Measurements from ENCODE around the gene NHSL2. TPM values are rescaled to one million over a fixed set of nuclear protein-coding genes. Genes with fewer than 3 reads are reported as not detected.

NHSL2 gene
- total RNA-seq, 2 experiments from 2014 or later, result 0.50 to 0.70 TPM

- Mint-ChIP-seq H3K4me3 (no peak overlapping the region), H3K27me3 (ENCODE audit: low read depth) (peaks cover 52% of the 10 kb centered on the region), H3K9me3 (ENCODE audit: insufficient read depth) (no peaks in the 10 kb centered on the region), H3K4me1 (ENCODE audit: low read depth) (no peaks in the 10 kb centered on the region), H3K36me3 (ENCODE audit: low read depth) (no peaks in the 10 kb centered on the region), H3K27ac (no peak overlapping the region)
- no peak for ATAC-seq
- POLR2A ChIA-PET, result no interaction called here
- no peak for DNase-seq
- CTCF ChIA-PET, result no interaction called here
These were observed 689 bp upstream of the NHSL2 start for GRCh38 chrX:71909956-71910355.

GRCh38 chrX:71910986-71911730, 513 bp downstream of the NHSL2 start:
- POLR2A ChIA-PET, result no interaction called here
- ATAC-seq (peak; percentile 76), DNase-seq (peak; percentile 25)
- H3K4me1 Mint-ChIP-seq (ENCODE audit: low read depth), result no peaks in the 10 kb centered on the region
- H3K9me3 Mint-ChIP-seq (ENCODE audit: insufficient read depth), result no peaks in the 10 kb centered on the region
- no peak overlapping the region for H3K4me3 Mint-ChIP-seq
- peaks cover 51% of the 10 kb centered on the region for H3K27me3 Mint-ChIP-seq (ENCODE audit: low read depth)
- H3K36me3 Mint-ChIP-seq (ENCODE audit: low read depth), result no peaks in the 10 kb centered on the region
- no peak overlapping the region for H3K27ac Mint-ChIP-seq
- CTCF ChIA-PET, result interaction anchor here (0.6 to 1.3 kb wide), 4 partner anchors 19 to 605 kb away, joined by 3 read pairs; no protein-coding TSS in a partner anchor

DNA sequence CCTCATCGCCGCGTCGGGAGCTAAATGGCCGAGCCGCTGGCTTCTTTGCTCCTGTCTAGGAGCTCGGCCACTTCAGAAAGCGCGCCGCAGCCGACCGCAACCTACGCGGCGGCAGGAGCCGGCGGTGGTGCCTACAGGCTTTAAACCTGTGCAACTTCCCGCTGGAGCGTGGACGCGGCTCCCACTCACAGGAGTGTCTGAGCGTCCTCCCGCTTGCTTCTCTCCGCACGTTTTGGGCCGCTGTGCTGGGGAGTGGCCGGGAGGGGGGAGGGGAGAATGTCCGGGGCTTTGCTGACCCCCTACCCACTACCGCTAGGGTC, 1.0 kb downstream of the NHSL2 start:
- Mint-ChIP-seq H3K27ac (no peak overlapping the region), H3K4me1 (ENCODE audit: low read depth) (no peaks in the 10 kb centered on the region)
- no peak for ATAC-seq

GRCh38 chrX:71912156-71912555, 1.5 kb downstream of the NHSL2 start:
- no peaks in the 10 kb centered on the region for H3K9me3 Mint-ChIP-seq (ENCODE audit: insufficient read depth)
- POLR2A ChIA-PET, result no interaction called here
- ATAC-seq (no peak), DNase-seq (no peak)
- H3K4me1 Mint-ChIP-seq (ENCODE audit: low read depth), result no peaks in the 10 kb centered on the region
- H3K27ac Mint-ChIP-seq, result no peak overlapping the region
- H3K4me3 Mint-ChIP-seq, result no peak overlapping the region
- peaks cover 50% of the 10 kb centered on the region for H3K27me3 Mint-ChIP-seq (ENCODE audit: low read depth)
- no peaks in the 10 kb centered on the region for H3K36me3 Mint-ChIP-seq (ENCODE audit: low read depth)
- CTCF ChIA-PET, result no interaction called here

More for the DNA sequence above, 1.0 kb downstream of the NHSL2 start:
- H3K27me3 Mint-ChIP-seq (ENCODE audit: low read depth), result peaks cover 50% of the 10 kb centered on the region
- no peaks in the 10 kb centered on the region for H3K36me3 Mint-ChIP-seq (ENCODE audit: low read depth)
- DNase-seq, result no peak
- H3K9me3 Mint-ChIP-seq (ENCODE audit: insufficient read depth), result no peaks in the 10 kb centered on the region
- H3K4me3 Mint-ChIP-seq, result no peak overlapping the region
- ChIA-PET POLR2A (no interaction called here), CTCF (interaction anchor here (0.6 to 1.3 kb wide), 3 partner anchors 20 to 605 kb away, joined by 3 read pairs; no protein-coding TSS in a partner anchor)

DNA sequence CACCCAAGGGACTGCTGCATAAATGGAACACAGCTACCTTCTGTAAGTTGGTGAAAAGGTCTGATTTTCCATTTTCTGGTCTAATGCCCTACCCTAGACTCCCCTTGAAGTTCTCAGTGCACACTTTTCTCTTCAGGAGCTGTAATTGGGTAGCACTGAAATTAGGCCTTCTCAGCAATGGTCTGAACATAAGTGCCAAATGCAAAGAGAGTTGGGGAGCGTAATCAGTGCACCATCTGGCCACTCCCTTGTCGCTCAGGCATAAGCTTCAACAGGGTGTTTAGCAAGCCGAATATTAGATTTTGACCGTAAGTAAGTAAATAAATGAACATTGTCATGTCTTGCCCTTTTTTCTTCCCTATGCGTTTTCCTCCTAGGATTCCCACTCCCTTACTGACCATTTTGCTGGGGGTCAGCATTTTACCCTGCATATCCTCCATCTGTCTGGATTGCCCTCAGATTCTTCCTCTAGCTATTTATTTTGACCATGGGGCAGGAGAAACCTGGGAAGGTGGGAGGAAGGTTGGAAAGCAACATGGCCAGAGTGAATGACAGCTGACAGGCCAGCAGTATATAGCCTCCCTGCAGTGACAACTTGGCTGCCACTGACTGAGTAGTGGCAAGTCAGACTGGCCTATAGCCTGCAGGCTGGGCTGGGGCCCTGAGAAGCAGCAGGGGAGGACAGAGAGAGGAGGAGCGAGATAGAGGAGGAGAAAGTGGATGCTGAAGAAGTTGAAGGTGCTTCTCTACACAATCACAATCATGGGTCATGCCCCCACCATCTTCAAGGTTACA, 2.7 kb downstream of the NHSL2 start:
- H3K36me3 Mint-ChIP-seq (ENCODE audit: low read depth), result no peaks in the 10 kb centered on the region
- no peaks in the 10 kb centered on the region for H3K9me3 Mint-ChIP-seq (ENCODE audit: insufficient read depth)
- DNase-seq (no peak), ATAC-seq (no peak)
- CTCF ChIA-PET, result no interaction called here
- H3K27ac Mint-ChIP-seq, result no peak overlapping the region
- H3K27me3 Mint-ChIP-seq (ENCODE audit: low read depth), result peaks cover 51% of the 10 kb centered on the region
- no peak overlapping the region for H3K4me3 Mint-ChIP-seq
- no peaks in the 10 kb centered on the region for H3K4me1 Mint-ChIP-seq (ENCODE audit: low read depth)
- POLR2A ChIA-PET, result no interaction called here

DNA sequence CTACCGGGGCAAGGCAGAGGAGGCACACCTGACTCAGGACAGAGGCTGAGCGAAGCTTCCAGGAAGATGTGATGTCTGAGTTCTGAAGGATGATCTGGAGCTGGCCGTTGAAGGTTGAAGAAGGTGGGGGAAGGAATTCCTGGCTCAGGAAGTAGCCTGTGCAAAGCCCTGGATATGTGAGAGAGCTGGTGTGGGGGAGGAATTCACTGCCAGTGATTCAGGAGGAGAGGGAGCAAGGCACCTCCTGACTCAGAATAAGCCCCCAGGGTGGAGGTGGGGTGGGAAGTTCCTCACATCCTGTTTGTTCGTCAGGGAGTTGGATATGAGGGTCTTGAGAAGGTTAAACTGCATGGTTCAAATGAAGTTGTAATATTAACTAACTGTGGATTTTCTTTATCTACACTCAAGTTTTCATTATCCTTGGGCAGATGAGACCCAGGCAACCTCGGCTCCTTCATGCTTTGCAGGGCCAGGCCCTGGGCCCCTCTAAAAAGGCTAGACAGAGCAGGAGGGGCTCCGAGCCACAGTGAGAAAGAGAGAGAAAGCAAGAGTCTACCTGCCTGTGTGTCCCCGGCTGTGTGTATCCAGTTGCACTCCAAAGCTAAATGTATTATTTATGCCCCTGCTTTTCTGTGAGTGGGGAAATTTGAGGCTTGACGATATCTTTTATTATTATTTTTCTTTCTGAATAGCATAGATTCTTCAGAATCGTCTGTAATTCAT, 7.1 kb downstream of the NHSL2 start:
- peaks cover 28% of the 10 kb centered on the region for H3K27me3 Mint-ChIP-seq (ENCODE audit: low read depth)
- DNase-seq (no peak), ATAC-seq (no peak)
- H3K27ac Mint-ChIP-seq, result no peak overlapping the region
- ChIA-PET CTCF (no interaction called here), POLR2A (no interaction called here)
- H3K4me3 Mint-ChIP-seq, result no peak overlapping the region
- H3K4me1 Mint-ChIP-seq (ENCODE audit: low read depth), result no peaks in the 10 kb centered on the region
- H3K36me3 Mint-ChIP-seq (ENCODE audit: low read depth), result no peaks in the 10 kb centered on the region
- no peaks in the 10 kb centered on the region for H3K9me3 Mint-ChIP-seq (ENCODE audit: insufficient read depth)

- no peak overlapping the region for H3K4me3 Mint-ChIP-seq
- no peaks in the 10 kb centered on the region for H3K9me3 Mint-ChIP-seq (ENCODE audit: insufficient read depth)
- H3K27ac Mint-ChIP-seq, result no peak overlapping the region
- ATAC-seq, result no peak
- H3K36me3 Mint-ChIP-seq (ENCODE audit: low read depth), result no peaks in the 10 kb centered on the region
- CTCF ChIA-PET, result no interaction called here
- DNase-seq, result no peak
- POLR2A ChIA-PET, result no interaction called here
- peaks cover 14% of the 10 kb centered on the region for H3K27me3 Mint-ChIP-seq (ENCODE audit: low read depth)
- no peaks in the 10 kb centered on the region for H3K4me1 Mint-ChIP-seq (ENCODE audit: low read depth)
These were observed 8.8 kb downstream of the NHSL2 start for GRCh38 chrX:71919431-71919830.

GRCh38 chrX:71919886-71920285, 9.2 kb downstream of the NHSL2 start:
- no peaks in the 10 kb centered on the region for H3K9me3 Mint-ChIP-seq (ENCODE audit: insufficient read depth)
- DNase-seq (no peak), ATAC-seq (no peak)
- no peaks in the 10 kb centered on the region for H3K4me1 Mint-ChIP-seq (ENCODE audit: low read depth)
- no peak overlapping the region for H3K4me3 Mint-ChIP-seq
- ChIA-PET CTCF (no interaction called here), POLR2A (no interaction called here)
- peaks cover 13% of the 10 kb centered on the region for H3K27me3 Mint-ChIP-seq (ENCODE audit: low read depth)
- H3K27ac Mint-ChIP-seq, result no peak overlapping the region
- H3K36me3 Mint-ChIP-seq (ENCODE audit: low read depth), result no peaks in the 10 kb centered on the region

GRCh38 chrX:71922686-71923085, 12.0 kb downstream of the NHSL2 start:
- CTCF ChIA-PET, result no interaction called here

GRCh38 chrX:71923516-71923915, 12.9 kb downstream of the NHSL2 start:
- DNase-seq (no peak), ATAC-seq (no peak)
- Mint-ChIP-seq H3K27me3 (ENCODE audit: low read depth) (peaks cover 3% of the 10 kb centered on the region), H3K4me3 (no peak overlapping the region), H3K4me1 (ENCODE audit: low read depth) (no peaks in the 10 kb centered on the region), H3K27ac (no peak overlapping the region), H3K36me3 (ENCODE audit: low read depth) (no peaks in the 10 kb centered on the region), H3K9me3 (ENCODE audit: insufficient read depth) (no peaks in the 10 kb centered on the region)
- CTCF ChIA-PET, result no interaction called here
- POLR2A ChIA-PET, result no interaction called here

More at GRCh38 chrX:71922686-71923085, 12.0 kb downstream of the NHSL2 start:
- Mint-ChIP-seq H3K4me3 (no peak overlapping the region), H3K27ac (no peak overlapping the region), H3K27me3 (ENCODE audit: low read depth) (peaks cover 3% of the 10 kb centered on the region), H3K9me3 (ENCODE audit: insufficient read depth) (no peaks in the 10 kb centered on the region), H3K36me3 (ENCODE audit: low read depth) (no peaks in the 10 kb centered on the region), H3K4me1 (ENCODE audit: low read depth) (no peaks in the 10 kb centered on the region)
- DNase-seq (no peak), ATAC-seq (no peak)
- POLR2A ChIA-PET, result no interaction called here

DNA sequence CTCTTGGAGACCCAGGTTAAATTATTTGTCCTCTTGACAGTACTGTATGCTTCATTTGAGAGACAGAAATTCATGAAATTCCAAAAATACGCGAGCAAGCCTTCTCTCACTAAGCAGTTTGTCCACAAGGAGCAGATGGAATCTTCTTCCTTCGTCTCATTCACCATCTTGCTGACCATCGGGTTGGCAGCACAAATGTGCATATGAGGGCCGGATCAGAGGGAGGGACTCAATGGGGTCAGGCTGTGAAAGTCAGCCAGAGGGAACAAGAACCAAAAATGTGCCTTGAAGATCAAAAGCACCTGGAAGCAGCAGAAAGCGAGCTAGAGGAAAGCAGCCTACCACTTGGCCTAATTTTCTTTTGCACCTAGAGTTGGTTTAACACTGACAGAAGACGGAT, 16.4 kb downstream of the NHSL2 start:
- DNase-seq (no peak), ATAC-seq (no peak)
- CTCF ChIA-PET, result no interaction called here
- POLR2A ChIA-PET, result no interaction called here
- Mint-ChIP-seq H3K4me1 (ENCODE audit: low read depth) (no peaks in the 10 kb centered on the region), H3K27ac (no peak overlapping the region), H3K9me3 (ENCODE audit: insufficient read depth) (no peaks in the 10 kb centered on the region), H3K4me3 (no peak overlapping the region), H3K27me3 (ENCODE audit: low read depth) (peaks cover 6% of the 10 kb centered on the region), H3K36me3 (ENCODE audit: low read depth) (no peaks in the 10 kb centered on the region)

DNA sequence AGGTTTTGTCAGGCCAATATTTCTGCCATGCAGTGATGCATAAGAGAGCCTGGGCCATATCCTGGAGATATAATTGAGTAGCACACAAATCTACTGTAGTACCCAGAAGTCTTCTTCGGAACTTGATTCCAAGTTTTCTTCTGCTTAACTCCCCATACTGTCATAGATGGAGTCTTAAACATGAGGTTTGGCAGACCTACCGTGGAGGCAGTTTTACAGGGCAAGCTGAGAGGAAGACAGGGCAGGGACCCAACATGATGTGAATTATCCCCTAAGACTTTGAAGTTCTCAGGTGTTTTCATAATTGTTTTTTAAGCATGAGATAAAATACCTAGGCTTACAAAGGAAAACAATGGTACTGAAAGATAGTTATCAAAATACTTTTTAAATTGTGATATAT, 18.2 kb downstream of the NHSL2 start:
- peaks cover 13% of the 10 kb centered on the region for H3K27me3 Mint-ChIP-seq (ENCODE audit: low read depth)

More for the DNA sequence above, 18.2 kb downstream of the NHSL2 start:
- DNase-seq (no peak), ATAC-seq (no peak)
- CTCF ChIA-PET, result no interaction called here
- Mint-ChIP-seq H3K9me3 (ENCODE audit: insufficient read depth) (no peaks in the 10 kb centered on the region), H3K4me3 (no peak overlapping the region), H3K4me1 (ENCODE audit: low read depth) (no peaks in the 10 kb centered on the region), H3K36me3 (ENCODE audit: low read depth) (no peaks in the 10 kb centered on the region), H3K27ac (no peak overlapping the region)
- POLR2A ChIA-PET, result no interaction called here

All from activated CD8-positive, alpha-beta T cell treated with anti-CD3 and anti-CD28 coated beads, Interleukin-2, amount 10 ng/mL, durations not matched to agents 7 days and 5 days (primary cell).